HepG2 (cell line): ENCODE measurements around the gene GLRX5. TPM values are rescaled to one million over a fixed set of nuclear protein-coding genes. Genes with fewer than 3 reads are reported as not detected.

Experiments
- AGO2 ChIP-seq: fragments of 200-400 bp; formaldehyde crosslinking; optimal IDR thresholded peaks from 2 replicates; pipeline ENCODE3; 2017; ENCODE audit warnings: mild to moderate bottlenecking, low read depth, low read length, moderate library complexity
- BHLHE40 ChIP-seq: IDR thresholded peaks from 2 replicates; pipeline ENCODE4 v1.6.1; 2011; ENCODE audit warnings: low read length, improper control_type of control experiment
- CREB1 ChIP-seq, 2 experiments: fragments of 450-650 bp in 1 of 2; IDR thresholded peaks; 2 replicates each; pipeline ENCODE4 v1.6.1; 2016 to 2017; ENCODE audit warnings: control low read depth in 1 of 2, mild to moderate bottlenecking in 1 of 2, missing compliant biosample characterization in 1 of 2, missing genetic modification characterization in 1 of 2
- FOXA3 ChIP-seq: IDR thresholded peaks from 2 replicates; pipeline ENCODE4 v1.6.1; 2016; ENCODE audit warnings: missing genetic modification reagents, missing compliant biosample characterization
- FOXJ3 ChIP-seq: sonication (generic); formaldehyde crosslinking; IDR thresholded peaks from 2 replicates; pipeline ENCODE4 v1.4.0; 2020; ENCODE audit warnings: missing genetic modification reagents, mild to moderate bottlenecking, borderline replicate concordance
- HDAC1 ChIP-seq: sonication (generic); formaldehyde crosslinking; IDR thresholded peaks from 2 replicates; pipeline ENCODE4 v1.5.1; 2020; ENCODE audit warnings: mild to moderate bottlenecking, missing genetic modification reagents
- JUND ChIP-seq: sonication (generic); formaldehyde crosslinking; IDR thresholded peaks from 2 replicates; pipeline ENCODE4 v1.8.0; 2022; ENCODE audit warnings: mild to moderate bottlenecking, missing genetic modification reagents
- KLF6 ChIP-seq: IDR thresholded peaks from 2 replicates; pipeline ENCODE4 v1.8.0; 2016; ENCODE audit warnings: missing biosample characterization, missing genetic modification reagents
- KLF9 ChIP-seq: IDR thresholded peaks from 2 replicates; pipeline ENCODE4 v1.6.1; 2016; ENCODE audit warnings: low read depth
- KMT2B ChIP-seq: IDR thresholded peaks from 2 replicates; pipeline ENCODE4 v1.6.1; 2016; ENCODE audit warnings: missing genetic modification reagents, missing compliant biosample characterization
- NR2F1 ChIP-seq, 2 experiments: fragments of 450-650 bp in 1 of 2; formaldehyde crosslinking in 1 of 2; IDR thresholded peaks; 2 replicates each; pipeline versions ENCODE4 v1.5.0 to v1.6.1; 2016 to 2020; ENCODE audit warnings: mild to moderate bottlenecking in 1 of 2, missing compliant biosample characterization in 1 of 2, missing genetic modification reagents in 1 of 2, moderate library complexity in 1 of 2
- RARA ChIP-seq: IDR thresholded peaks from 2 replicates; pipeline ENCODE4 v1.6.1; 2016; ENCODE audit warnings: missing genetic modification reagents, missing compliant biosample characterization
- SMAD9 ChIP-seq: sonication (generic); formaldehyde crosslinking; IDR thresholded peaks from 2 replicates; pipeline ENCODE4 v1.5.1; 2020; ENCODE audit warnings: mild to moderate bottlenecking, missing genetic modification reagents
- SNAPC2 ChIP-seq: sonication (generic); formaldehyde crosslinking; IDR thresholded peaks from 2 replicates; pipeline ENCODE4 v1.8.1; 2022; ENCODE audit warnings: mild to moderate bottlenecking, missing genetic modification reagents
- TGIF2 ChIP-seq: IDR thresholded peaks from 2 replicates; pipeline ENCODE4 v1.6.1; 2016; ENCODE audit warnings: control low read depth, missing compliant biosample characterization
- ZBTB3 ChIP-seq: sonication (generic); formaldehyde crosslinking; IDR thresholded peaks from 2 replicates; pipeline ENCODE4 v1.4.0; 2020; ENCODE audit warnings: low read depth, mild to moderate bottlenecking, moderate library complexity, missing genetic modification reagents, borderline replicate concordance
- ZBTB49 ChIP-seq: sonication (generic); formaldehyde crosslinking; IDR thresholded peaks from 2 replicates; pipeline ENCODE4 v1.4.0; 2020; ENCODE audit warnings: missing genetic modification reagents, borderline replicate concordance
- ZNF101 ChIP-seq: sonication (generic); formaldehyde crosslinking; IDR thresholded peaks from 2 replicates; pipeline ENCODE4 v1.4.0; 2020; ENCODE audit warnings: mild to moderate bottlenecking, low read depth, missing genetic modification reagents, borderline replicate concordance
- ZNF124 ChIP-seq: sonication (generic); formaldehyde crosslinking; IDR thresholded peaks from 2 replicates; pipeline ENCODE4 v1.4.0; 2020; ENCODE audit warnings: missing genetic modification reagents
- ZNF350 ChIP-seq: sonication (generic); formaldehyde crosslinking; IDR thresholded peaks from 2 replicates; pipeline ENCODE4 v1.4.0; 2020; ENCODE audit warnings: mild to moderate bottlenecking, low read depth, missing genetic modification reagents, borderline replicate concordance
- ZNF570 ChIP-seq: sonication (generic); formaldehyde crosslinking; IDR thresholded peaks from 2 replicates; pipeline ENCODE4 v1.4.0; 2020; ENCODE audit warnings: mild to moderate bottlenecking, missing genetic modification reagents, borderline replicate concordance
- ZNF572 ChIP-seq: sonication (generic); formaldehyde crosslinking; IDR thresholded peaks from 2 replicates; pipeline ENCODE4 v1.5.1; 2020; ENCODE audit warnings: mild to moderate bottlenecking, missing genetic modification reagents
- ZNF607 ChIP-seq: sonication (generic); formaldehyde crosslinking; IDR thresholded peaks from 2 replicates; pipeline ENCODE4 v1.5.1; 2020; ENCODE audit warnings: missing genetic modification reagents, mild to moderate bottlenecking, borderline replicate concordance
- ZSCAN21 ChIP-seq: sonication (generic); formaldehyde crosslinking; IDR thresholded peaks from 2 replicates; pipeline ENCODE4 v1.8.0; 2022; ENCODE audit warnings: mild to moderate bottlenecking, missing genetic modification reagents, moderate library complexity, borderline replicate concordance
- polyA plus RNA-seq, 8 experiments: library from polyadenylated mRNA; depleted of rRNA in 3 of 8; stranded (reverse) in 7 of 8; unstranded in 1 of 8; fragments of >200 nt; fragmentation: Illumina TruSeq in 4 of 8; extraction: Trizol in 4 of 8; gene quantifications; 2 replicates each; pipeline versions ENCODE4 v1.2.1 to v1.2.3, GENCODE V29; 2011 to 2016; ENCODE audit warnings: low read depth in 4 of 8, missing spikeins in 1 of 8, mixed read lengths in 1 of 8; ENCODE audit not compliant: insufficient read depth in 1 of 8
- total RNA-seq, 5 experiments: library from RNA; depleted of rRNA; stranded (reverse); fragments of >200 nt; fragmentation: Illumina TruSeq; extraction: Trizol; gene quantifications; 2 replicates each; pipeline ENCODE4 v1.2.3, GENCODE V29; 2016; ENCODE audit warnings: low read depth in 1 of 5
- TF ChIP-seq, protein P1 (sequence below): sonication (generic); formaldehyde crosslinking; IDR thresholded peaks from 2 replicates; pipeline ENCODE4 v1.5.0; 2020; ENCODE audit warnings: mild to moderate bottlenecking, missing genetic modification reagents

Gene GLRX5
- total and polyA plus RNA-seq, 2 of the 13 experiments (the other 11 are each of a cell fraction or from before 2014, with no cell fraction given) = 122 to 146 TPM

- no peak for TF ChIP-seq ZNF101 (CRISPR knock-in tag)
- TF ChIP-seq NR2F1 (CRISPR knock-in tag; IDR thresholded peaks at IDR 0.05) = no peak; a peak in 1 of 4 replicates
- 0 out of 2 replicates have a peak, but pooled peaks have one; percentile 42 for TF ChIP-seq KLF9 (CRISPR knock-in tag)
- TF ChIP-seq ZBTB3 = no peak
- TF ChIP-seq AGO2 = no peak
- no peak for TF ChIP-seq ZNF607 (CRISPR knock-in tag)
- TF ChIP-seq JUND (CRISPR knock-in tag) = peak; percentile 70
- no peak; the same call in 1 of the 2 replicates for TF ChIP-seq ZNF124
- TF ChIP-seq SMAD9 (CRISPR knock-in tag) = no peak
- TF ChIP-seq BHLHE40 = peak; percentile 61; the same call in 1 of the 2 replicates
- peak; percentile 82; the same call in 1 of the 2 replicates for TF ChIP-seq FOXJ3 (CRISPR knock-in tag)
- TF ChIP-seq KLF6 (CRISPR knock-in tag) = peak; percentile 66; the same call in 1 of the 2 replicates
- peak; percentile 26; the same call in 1 of the 2 replicates for TF ChIP-seq ZNF350 (CRISPR knock-in tag)
- TF ChIP-seq CREB1 (IDR thresholded peaks at IDR 0.05) = no peak
- TF ChIP-seq CREB1 (CRISPR knock-in tag; IDR thresholded peaks at IDR 0.05) = peak; percentile 64; the same call in 1 of the 2 replicates
- peak; percentile 57 for TF ChIP-seq HDAC1 (CRISPR knock-in tag)
- 0 out of 2 replicates have a peak, but pooled peaks have one; percentile 43 for TF ChIP-seq ZSCAN21 (CRISPR knock-in tag)
- no peak for TF ChIP-seq ZBTB49 (CRISPR knock-in tag)
- TF ChIP-seq SNAPC2 = 0 out of 2 replicates have a peak, but pooled peaks have one; percentile 38
- TF ChIP-seq, protein P1, sequence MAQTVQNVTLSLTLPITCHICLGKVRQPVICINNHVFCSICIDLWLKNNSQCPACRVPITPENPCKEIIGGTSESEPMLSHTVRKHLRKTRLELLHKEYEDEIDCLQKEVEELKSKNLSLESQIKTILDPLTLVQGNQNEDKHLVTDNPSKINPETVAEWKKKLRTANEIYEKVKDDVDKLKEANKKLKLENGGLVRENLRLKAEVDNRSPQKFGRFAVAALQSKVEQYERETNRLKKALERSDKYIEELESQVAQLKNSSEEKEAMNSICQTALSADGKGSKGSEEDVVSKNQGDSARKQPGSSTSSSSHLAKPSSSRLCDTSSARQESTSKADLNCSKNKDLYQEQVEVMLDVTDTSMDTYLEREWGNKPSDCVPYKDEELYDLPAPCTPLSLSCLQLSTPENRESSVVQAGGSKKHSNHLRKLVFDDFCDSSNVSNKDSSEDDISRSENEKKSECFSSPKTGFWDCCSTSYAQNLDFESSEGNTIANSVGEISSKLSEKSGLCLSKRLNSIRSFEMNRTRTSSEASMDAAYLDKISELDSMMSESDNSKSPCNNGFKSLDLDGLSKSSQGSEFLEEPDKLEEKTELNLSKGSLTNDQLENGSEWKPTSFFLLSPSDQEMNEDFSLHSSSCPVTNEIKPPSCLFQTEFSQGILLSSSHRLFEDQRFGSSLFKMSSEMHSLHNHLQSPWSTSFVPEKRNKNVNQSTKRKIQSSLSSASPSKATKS (CRISPR knock-in tag) = peak; percentile 38; the same call in 1 of the 2 replicates
- TF ChIP-seq ZNF572 (CRISPR knock-in tag) = no peak
- no peak for TF ChIP-seq ZNF570 (CRISPR knock-in tag)
- TF ChIP-seq KMT2B = peak; percentile 33; the same call in 1 of the 2 replicates
- peak; percentile 11; the same call in 1 of the 2 replicates for TF ChIP-seq TGIF2 (CRISPR knock-in tag)
- TF ChIP-seq RARA = peak; percentile 82
- TF ChIP-seq FOXA3 (CRISPR knock-in tag) = peak; percentile 77
Measured at GRCh38 chr14:95523051-95523814, 11.6 kb upstream of the GLRX5 start (continued).
